ENCODE measurements around the gene SLC2A13.

DNA sequence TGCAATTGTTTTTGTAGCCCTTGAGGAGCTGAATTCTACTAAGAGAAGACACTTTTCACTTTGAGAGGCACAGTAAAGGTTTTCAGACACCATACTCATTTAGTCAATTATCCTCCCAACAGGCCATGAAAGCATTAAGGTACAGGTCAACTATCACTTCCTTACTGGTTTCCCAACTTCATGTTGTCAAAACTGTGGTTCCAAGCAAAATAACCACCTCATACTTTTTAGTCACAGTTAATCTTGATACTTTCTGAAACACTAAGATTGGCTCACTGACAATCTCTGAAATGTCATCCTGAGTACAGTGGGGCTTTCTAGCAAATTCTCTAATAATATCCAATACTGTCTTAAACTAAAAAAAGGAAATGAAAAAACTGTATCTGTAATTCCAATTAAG lies 71.7 kb downstream of the SLC2A13 start:
- no peak for TF ChIP-seq SMC3 (IDR thresholded peaks at IDR 0.05; ENCODE audit: borderline replicate concordance, low read length)
- TF ChIP-seq POLR2A (IDR thresholded peaks at IDR 0.05; ENCODE audit: low read depth, low read length) = no peak
- no peak for TF ChIP-seq RBBP5 (conservative IDR thresholded peaks at IDR 0.05)
- TF ChIP-seq SPI1 (IDR thresholded peaks at IDR 0.05; ENCODE audit: borderline replicate concordance, insufficient read depth, low read depth, low read length) = no peak
- TF ChIP-seq, protein P1, sequence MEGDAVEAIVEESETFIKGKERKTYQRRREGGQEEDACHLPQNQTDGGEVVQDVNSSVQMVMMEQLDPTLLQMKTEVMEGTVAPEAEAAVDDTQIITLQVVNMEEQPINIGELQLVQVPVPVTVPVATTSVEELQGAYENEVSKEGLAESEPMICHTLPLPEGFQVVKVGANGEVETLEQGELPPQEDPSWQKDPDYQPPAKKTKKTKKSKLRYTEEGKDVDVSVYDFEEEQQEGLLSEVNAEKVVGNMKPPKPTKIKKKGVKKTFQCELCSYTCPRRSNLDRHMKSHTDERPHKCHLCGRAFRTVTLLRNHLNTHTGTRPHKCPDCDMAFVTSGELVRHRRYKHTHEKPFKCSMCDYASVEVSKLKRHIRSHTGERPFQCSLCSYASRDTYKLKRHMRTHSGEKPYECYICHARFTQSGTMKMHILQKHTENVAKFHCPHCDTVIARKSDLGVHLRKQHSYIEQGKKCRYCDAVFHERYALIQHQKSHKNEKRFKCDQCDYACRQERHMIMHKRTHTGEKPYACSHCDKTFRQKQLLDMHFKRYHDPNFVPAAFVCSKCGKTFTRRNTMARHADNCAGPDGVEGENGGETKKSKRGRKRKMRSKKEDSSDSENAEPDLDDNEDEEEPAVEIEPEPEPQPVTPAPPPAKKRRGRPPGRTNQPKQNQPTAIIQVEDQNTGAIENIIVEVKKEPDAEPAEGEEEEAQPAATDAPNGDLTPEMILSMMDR (IDR thresholded peaks at IDR 0.05 in 2 of 3, conservative IDR thresholded peaks at IDR 0.05 in 1 of 3; ENCODE audit: control insufficient read depth in 2 of 3, extremely low read depth in 1 of 3, insufficient read depth in 1 of 3, low read depth in 3 of 3, low read length in 3 of 3) = no peak
- TF ChIP-seq ZNF274 (IDR thresholded peaks at IDR 0.05; ENCODE audit: insufficient read depth, insufficient read length) = no peak

Data from GM12878 (cell line).